GM20431 (cell line): ENCODE results near the gene WFDC13.

Source experiments
- in situ Hi-C: fragments of 300-500 bp; cut with MseI, MboI; formaldehyde crosslinking; loops from one replicate; pipeline ENCODE4 v1.15.0; 2020; ENCODE audit warnings: low sequenced_read_pairs; ENCODE audit not compliant: unreplicated experiment

Gene WFDC13

DNA sequence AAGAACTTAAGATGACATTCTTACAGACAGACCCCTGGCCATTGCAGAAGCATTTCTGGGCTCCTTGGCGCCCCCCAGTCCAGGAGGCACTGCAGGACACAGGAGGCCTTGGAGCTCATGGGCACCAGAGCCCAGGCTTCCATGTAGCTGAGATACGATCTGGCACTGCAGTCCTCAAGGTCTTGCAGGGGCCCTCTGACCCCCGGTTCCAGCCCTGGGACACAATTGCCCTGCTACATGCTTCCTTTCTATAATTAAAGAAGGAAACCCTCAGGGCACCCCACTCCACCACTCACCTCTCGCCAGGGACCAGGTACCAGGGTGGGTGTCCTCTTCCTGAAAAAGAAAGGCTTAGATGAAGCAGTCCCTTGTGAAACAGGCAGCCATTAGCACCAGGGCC is 56.3 kb downstream of the WFDC13 start:
- in situ Hi-C loops, result loop anchor here (25.0 kb wide), 2 partner anchors 171 to 446 kb away; partner anchors contain the start of genes MATN4, RBPJL and WFDC8
